ENCODE data around the gene FYCO1.
A peak's percentile ranks its signal among the peaks of the same experiment; 100 is the strongest.

The FYCO1 gene

DNA sequence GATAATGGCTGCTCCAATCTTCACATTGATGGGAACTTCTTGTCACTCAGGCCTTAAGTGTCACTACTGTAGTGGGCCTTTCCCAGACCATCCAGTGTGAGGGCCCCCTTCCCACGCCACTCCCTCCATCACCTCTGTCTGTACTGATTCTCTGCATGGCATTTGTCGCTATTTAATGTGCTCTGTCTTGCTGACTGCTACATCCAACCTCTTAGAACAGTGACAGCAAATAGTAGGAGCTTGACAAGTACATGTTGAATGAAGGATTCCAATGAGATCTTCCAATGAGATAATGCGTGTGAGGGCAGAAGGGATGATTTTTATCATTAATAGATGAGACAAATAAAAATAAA is 114.9 kb downstream of the FYCO1 start:
- no peak for DNase-seq

DNA sequence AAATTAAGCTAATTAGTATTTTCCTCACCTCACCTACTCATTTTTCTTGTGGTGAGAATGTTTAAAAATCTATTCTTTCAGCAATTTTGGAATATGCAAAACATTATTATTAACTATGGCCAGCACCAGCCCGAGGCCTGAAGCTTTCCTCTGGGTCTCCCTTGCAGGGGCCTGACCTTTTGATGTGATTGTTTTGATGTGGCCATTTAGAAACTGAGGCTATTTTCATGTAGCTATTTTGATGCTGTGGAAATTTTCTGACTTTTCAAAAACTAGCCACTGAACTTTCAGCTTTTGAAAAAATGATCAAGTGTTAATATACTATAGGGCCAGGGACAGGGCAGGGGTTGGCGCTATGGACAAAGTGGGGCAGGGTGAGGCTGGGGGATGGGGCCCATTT is 117.5 kb downstream of the FYCO1 start:
- DNase-seq, result no peak

DNA sequence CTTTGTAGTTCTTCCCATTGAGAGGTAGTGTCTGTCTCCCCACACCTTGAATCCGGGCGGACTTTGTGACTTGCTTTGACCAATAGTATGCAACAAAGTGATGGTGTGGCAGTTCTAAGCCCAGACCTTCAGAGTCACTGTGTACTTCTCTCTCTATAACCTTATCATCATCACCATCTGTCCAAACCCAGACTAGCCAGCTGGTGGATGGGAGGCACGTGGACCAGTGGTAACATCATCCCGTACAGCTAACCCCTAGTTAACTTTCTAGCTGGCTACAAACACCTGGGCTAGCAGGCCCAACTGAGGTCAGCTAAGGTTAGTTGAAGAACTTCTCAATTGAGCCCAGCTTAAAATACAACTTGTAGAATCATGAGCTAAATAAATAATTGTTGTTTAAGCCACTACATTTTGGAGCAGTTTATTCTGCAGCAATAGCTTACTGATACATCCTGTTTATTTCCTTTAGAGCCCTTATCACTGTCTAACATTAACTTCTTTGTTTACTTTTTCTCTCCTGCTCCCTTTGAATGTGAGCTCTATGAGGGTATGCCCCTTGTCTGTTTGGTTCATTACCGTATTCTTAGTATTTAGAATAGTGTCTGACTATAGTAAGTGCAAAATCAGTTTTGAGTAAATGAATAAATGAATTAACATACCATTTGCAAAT is 120.8 kb downstream of the FYCO1 start:
- no peak for DNase-seq

DNA sequence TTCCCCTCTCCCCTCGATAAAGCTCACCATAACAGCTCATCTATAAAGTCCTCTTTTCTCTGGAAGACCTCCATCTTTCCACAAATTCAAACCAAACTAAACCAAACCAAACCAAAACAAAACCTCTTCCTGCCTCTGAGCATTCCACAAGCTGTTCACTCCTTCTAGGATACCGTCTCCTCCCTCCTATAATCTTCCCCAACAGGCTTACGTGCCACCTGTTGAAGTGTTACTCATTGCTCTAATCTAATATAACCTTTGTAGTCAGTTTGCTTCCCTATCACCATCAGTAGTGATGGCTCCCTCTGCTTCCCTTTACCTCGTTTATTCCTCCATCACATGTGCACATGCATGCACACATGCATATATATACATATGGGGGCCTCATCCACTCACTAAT is 122.0 kb downstream of the FYCO1 start:
- no peak for DNase-seq

DNA sequence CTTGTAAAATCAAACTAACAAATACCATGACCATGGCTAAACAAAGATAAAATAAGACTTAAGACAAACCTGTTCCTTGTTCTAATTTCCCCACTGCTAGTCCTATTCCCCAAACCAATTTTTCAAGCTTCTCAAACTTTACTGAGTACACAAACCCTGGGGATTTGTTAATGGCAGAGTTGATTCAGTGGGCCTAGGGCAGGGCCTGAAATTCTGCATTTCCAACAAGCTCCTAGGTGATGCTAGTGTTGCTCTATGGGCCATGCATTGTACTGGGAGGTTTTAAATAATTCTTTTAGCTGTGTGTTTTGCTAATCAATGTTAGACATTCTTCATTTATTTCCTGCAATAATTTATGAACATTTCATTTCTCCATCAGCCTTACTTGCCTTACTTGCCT is 122.6 kb downstream of the FYCO1 start:
- no peak for DNase-seq

DNA sequence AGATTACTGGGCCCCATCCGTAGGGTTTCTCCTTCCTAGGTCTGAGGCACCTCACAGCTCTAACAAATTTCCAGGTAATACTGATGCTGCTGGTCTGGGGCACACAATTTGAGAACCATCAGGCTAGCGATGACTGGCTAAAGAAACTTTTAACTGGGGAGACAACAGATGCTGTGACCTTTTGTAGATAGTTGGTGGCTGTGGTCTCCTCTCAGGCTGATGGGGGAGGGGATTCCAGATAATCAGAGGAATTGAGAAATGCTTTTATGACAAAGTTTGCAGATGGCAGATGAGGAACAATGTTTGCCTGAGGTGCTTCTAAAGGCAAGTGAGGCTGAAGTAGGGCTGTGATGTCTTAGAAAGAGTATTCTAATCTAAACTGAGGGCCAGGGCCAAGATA is 123.1 kb downstream of the FYCO1 start:
- DNase-seq, result no peak

DNA sequence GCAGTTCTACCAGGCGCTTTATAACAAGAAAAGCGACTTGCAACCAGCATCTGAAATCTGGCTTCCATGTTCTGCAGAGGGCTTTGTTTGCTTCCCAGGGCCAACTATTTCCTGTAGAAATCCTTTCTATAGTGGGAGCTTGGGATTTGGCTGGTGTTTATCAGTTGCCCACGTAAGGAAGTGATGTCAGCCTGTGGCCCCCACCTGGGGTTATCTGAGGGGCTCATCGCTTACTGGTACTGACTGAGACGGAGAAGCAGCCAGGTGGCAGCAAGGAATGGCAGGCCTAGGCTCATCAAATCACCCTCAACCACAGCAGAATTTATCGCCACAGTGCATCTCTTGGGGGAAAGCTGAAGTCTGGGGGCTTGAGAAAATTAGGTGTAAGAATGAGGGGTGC is 123.8 kb downstream of the FYCO1 start:
- no peak for DNase-seq

DNA sequence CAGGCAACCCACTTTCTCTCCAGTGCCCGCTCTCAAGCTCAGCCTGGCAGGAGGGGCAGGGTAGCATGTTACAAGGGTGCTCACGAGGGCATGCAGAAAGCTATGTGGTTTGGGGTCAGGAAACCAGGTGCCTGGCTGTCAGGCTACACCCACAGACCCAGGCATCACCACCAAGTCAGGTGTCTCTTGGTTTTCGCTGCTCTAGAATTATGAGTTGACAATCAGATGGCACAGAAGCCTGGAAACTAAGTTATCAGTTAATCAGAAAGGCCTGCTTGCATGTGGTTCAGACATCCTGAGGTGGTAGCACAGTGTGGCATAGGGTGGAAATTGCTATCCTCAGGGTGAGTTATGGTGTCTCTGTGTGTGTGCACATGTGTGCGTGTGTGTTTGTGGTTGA is 125.5 kb downstream of the FYCO1 start:
- DNase-seq, result peak; percentile 74

DNA sequence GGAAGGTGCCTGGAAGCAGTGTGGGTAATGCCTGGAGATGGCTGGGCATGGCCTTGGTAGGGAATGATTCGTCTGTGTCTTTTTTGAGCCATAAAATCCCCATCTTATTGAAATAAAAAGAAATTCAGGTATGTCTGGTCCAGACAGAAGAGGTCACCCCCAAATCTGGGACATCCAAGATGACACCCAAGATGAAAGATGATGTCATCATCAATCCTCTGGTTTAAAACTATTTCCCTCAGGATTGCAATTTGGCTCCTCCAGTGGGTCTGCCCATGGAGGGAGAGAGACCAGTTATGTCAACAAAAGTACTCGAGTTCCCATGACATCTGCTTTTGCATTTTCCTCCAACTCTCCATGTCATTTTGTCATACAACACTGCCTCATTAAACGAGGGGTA is 126.0 kb downstream of the FYCO1 start:
- DNase-seq, result no peak

DNA sequence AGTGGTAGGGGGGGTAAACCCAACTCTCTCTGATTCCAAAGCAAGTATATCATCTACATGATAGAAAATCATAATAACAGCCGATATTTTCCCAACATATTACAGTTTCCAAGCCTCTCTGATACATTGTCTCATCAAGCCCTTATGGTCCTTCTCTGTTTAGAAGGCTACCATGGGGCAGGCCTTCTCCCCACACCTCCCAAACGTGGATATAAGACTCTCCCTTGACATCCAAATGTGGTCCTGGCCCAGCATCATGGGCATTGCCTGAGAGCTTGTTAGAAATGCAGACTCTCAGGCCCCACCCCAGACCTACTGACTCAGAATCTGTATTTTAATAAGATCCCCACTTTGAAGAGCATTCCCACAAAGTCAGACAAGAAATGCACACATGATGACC is 127.0 kb downstream of the FYCO1 start:
- no peak for DNase-seq

DNA sequence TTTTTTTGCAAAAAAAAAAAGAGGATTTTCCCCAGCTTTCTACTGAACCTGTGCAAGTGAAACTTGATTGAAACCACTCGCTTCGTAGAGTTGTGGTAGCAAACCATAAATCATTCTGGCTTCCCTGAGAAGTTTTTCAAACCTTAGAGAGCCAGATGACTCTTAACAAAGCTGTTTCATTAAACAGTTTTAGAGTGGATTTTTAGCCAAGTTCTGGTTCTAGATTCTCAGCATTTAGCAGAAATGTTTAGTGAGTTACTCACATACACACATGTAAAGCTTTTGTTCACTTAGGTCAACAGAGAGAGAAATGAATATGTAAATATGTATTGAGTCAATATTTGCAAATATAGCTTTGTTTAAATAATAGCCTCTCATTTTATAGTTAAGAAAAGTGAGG is 127.4 kb downstream of the FYCO1 start:
- DNase-seq, result no peak

All from activated gamma-delta T cell treated with Interleukin-2 at 50 U/mL for 16 hours (primary cell).